Activated CD4-positive, alpha-beta T cell treated with anti-CD3 and anti-CD28 coated beads, Interleukin-2, Interleukin-4, amounts not matched to agents 100 ng/mL and 50 ng/mL, durations not matched to agents 16 hours and 8 hours (primary cell): Measurements from ENCODE around the gene DLL1.
"Not testable (repeated sequence)": the region's sequence is repeated elsewhere in the genome, so short reads cannot be mapped to it uniquely, and the experiment has no call there.

Experiments used
- DNase-seq: peaks from one replicate; pipeline ENCODE4 v3.0.0-alpha.2; 2020; ENCODE audit warnings: low spot score

DLL1 gene, protein sequence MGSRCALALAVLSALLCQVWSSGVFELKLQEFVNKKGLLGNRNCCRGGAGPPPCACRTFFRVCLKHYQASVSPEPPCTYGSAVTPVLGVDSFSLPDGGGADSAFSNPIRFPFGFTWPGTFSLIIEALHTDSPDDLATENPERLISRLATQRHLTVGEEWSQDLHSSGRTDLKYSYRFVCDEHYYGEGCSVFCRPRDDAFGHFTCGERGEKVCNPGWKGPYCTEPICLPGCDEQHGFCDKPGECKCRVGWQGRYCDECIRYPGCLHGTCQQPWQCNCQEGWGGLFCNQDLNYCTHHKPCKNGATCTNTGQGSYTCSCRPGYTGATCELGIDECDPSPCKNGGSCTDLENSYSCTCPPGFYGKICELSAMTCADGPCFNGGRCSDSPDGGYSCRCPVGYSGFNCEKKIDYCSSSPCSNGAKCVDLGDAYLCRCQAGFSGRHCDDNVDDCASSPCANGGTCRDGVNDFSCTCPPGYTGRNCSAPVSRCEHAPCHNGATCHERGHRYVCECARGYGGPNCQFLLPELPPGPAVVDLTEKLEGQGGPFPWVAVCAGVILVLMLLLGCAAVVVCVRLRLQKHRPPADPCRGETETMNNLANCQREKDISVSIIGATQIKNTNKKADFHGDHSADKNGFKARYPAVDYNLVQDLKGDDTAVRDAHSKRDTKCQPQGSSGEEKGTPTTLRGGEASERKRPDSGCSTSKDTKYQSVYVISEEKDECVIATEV

DNA sequence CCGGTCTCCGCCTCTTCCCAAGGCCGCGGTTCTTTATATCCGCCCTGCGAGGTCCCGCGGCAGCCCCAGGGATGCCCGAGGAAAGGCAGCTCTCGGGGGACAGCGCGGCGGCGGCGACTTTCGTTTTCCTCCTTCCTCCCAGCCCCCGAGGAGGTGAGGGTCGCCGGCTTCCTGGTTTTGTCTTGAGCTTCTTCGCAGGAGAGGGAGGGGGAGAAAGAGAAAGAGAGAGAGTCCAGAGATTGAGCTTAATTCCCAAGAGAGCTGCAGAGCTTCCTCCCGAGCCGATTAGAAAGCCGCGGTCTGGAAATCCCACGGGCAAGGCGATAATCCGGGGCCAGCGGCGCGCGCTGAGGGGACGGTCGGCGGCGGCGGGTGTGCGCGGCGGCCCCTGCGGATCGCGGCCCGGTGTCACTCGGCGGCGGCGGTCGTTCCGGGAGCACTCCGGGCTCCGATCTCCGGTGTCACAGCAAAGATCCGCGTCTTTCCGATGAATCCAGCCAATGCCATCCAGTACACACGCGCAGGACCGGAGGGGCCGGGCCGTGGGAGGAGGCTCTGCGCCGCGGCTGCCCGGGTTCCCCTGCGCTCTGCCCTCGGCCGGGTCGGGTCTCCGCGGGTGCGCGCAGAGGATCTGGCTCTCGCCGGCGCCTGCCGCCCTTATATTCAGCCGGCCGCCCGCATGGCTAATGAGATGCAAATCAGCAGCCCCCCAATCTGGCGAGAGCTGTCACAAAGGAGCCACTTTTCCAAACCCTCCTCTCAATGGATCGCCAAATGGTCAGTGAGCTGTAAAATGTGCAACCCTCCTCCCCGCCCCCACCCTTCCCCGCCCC is at the start of gene DLL1:
Gene DLL1, minus strand, starts transcription at position 783 of the 833 bp plus-strand sequence. CDS start 939 bp downstream, outside the sequence.
- DNase-seq: no peak

DNA sequence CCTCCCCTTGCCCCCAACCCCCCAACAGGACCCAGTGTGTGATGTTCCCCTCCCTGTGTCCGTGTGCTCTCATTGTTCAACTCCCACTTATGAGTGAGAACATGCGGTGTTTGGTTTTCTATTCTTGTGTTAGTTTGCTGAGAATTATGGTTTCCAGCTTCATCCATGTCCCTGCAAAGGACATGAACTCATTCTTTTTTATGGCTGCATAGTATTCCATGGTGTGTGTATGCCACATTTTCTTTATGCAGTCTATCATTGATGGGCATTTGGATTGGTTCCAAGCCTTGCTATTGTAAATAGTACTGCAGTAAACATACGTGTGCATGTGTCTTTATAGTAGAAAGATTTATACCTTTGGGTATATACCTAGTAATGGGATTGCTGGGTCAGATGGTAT is 44.3 kb upstream of the DLL1 start:
- not testable (repeated sequence) for DNase-seq

DNA sequence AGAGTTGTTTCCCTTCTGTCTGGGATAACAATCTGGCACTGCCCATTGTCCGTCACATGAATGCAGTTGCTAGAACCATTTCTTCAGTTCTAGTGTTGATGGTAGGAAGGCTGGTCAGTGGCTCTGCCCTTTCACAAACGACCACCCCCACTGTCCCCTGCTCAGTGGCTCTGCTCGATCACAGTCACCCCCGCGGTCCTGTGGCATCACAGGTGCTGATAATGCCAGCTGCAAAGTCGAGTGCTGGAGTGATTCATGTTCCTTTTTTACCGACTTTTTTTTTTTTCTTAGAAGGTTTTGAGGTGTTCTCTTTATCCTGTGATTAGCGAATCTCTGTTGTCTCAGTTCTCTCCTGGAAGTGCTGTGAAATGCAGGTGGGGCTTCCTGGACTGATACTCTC is 38.4 kb upstream of the DLL1 start:
- no peak for DNase-seq

DNA sequence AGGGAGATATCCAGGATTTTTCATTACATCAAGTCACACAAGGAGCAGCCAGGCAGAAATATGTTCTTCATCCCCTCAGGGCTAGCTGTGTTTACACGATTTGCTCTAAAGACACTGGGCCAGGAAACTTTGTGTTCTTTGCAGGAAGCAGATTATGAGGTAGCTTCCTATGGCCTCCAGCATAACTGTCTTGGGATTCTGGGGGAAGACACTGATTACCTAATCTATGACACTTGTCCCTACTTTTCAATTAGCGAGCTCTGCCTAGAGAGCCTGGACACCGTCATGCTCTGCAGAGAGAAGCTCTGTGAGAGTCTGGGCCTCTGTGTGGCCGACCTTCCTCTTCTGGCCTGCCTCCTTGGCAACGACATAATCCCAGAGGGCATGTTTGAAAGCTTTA is 26.8 kb upstream of the DLL1 start:
- DNase-seq: no peak

DNA sequence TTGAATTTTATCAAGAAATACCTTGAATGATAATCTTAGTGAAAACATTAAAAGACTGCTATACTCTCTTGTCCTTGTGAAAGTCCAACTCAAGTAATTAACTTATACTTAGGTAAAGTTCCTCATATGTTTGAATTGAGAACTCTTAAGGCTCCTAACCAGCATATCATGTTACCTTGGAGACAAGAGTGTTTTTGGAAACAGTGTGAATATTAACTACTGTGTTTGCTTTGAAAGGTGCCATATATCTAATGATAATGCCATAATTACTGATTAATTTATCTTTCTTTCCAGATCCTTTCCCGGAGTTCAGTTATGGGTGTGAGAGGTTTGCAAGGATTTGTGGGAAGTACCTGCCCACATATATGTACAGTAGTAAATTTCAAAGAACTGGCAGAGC is 26.2 kb upstream of the DLL1 start:
- DNase-seq: no peak

DNA sequence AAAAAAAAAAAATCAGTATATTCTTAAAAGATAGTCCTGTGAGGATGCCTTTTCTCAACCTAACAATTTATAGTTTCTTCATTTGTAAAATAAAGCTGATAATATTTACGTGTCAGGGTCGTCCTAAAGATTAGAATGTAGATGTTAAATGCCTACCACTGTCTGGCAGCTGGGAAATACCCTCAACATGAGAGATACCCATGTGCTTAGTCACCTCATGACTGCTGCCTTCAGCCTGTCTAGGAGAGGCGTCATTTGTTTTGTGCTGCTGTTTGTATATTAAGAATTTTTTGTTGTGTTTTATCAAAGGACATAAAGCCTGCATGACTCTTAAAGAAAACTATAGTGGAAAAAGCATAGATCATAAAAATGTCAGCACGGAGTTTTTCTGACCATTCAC is 25.2 kb upstream of the DLL1 start:
- no peak for DNase-seq

DNA sequence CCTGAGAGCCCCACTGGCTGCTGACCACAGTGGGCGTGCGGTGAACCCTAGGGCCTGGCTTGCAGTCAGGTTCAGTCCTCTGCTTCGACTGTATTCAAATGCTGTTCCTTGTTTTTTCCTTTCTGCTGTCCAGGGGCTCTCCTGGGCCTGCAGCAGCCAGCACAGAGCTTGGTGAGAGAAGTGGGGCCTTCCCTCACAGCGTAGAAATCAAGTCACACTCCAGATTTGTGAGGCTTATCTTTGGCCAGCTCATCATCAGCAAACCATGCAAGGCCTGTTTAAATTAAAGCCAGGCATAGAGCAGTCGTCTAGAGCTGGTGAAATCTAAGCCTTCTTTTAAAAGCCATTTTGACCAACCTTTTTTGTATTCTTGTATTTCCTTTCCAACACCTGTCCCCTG is 24.1 kb upstream of the DLL1 start:
- no peak for DNase-seq

DNA sequence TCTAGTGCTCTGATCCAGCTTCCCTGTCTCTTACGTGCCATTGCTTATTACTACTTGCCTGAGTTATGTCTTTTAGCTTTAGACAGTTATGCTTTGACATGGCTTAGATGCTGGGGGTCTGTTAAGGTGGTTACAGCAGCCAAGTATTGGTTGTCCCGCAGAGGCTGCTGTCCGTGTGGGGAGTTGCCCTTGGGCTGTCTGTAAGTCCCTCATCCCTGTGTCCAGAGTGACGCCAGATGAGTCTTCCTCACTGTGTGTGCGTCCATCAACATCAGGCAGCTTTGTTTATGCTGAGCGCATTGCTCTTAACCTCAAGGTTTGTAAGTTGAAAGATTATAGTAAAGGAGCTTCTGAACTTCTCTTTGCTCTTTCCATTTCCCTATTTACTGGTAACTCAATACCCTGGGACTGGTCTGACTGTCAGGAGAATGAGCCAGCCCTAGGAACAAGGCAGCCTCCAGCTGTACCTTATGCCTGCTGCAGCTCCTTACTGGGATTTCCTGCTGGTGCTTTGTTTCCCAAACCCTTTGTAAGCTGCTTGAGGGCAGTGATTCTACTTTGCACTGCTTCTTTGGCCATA is 22.9 kb upstream of the DLL1 start:
- no peak for DNase-seq

DNA sequence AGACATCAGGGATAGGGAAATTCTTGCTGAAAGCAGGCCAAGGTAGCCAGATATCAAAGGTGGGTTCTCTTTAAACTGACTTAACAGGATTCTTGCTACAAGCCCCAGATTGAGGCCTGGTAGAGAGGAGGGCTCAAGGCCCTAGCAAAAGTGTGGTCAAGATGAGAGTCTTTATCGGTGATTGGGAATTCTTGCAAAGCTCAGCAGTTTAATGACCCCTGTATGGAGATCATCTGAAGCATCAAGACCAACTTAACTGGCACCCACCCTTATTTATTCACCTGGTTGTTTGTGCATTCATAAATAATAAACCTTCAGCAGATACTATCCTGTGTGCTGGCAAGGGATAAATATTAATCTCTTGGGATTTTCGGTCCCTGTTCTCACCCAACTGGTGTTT is 22.0 kb upstream of the DLL1 start:
- no peak for DNase-seq

DNA sequence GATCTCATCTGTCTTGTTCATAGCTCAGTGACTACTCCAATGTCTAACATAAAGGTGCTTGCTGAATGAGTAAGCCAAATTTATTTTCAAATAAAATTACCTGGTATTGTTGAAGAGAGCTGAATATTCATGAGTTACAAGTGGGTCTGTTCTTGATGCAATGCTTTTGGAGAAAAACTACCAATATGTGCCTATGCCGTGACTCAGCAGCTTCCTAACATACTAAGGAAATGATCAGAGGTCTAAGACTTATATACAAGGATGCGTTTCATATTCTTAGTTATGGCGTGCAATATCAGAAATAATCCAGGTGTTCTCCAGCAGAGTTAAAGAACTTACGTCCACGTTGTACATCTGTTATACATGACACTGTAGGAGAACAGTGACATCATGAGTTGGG is 20.8 kb upstream of the DLL1 start:
- no peak for DNase-seq

DNA sequence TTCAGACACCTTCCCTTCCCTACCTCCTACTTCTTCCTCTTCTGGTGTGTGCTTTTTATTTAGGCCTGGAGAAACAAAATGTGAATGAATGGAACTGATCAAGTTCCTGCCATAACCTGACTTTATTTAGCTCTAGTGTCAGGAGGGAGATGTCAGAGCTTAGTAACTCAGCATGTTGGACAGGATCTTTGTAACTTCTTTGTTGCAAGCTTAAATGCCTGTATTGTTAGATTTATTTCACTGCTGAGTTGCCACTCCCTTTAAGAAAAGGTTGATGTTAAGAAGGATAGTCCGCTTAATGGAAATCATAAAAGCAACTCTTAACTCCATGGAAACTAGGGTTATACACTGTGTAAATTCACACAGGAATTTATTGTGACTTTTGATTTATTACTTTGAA is 17.9 kb upstream of the DLL1 start:
- DNase-seq: no peak

DNA sequence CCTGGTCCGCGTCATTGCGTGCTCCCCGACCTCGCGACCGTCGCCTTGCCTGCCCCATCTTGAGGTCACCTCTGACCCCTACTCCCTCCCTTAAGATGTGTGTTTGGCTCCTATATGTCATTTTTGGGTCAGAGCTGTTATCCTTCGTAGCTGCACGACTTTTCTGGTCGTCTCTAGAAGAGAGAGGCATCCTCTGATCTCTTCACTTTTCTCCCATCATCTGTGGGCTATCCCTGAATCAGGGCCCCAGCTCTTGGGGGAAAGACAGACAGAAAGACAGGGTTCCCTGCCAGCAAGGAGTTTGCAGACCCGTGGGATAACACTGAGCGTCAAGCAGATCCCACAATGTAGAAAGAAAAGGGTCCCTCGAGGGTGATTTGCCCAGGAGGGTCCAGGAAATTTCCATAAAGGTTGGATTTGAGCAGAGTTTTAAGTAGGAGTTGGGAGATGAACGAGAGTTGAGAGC is 16.2 kb upstream of the DLL1 start:
- DNase-seq: no peak

DNA sequence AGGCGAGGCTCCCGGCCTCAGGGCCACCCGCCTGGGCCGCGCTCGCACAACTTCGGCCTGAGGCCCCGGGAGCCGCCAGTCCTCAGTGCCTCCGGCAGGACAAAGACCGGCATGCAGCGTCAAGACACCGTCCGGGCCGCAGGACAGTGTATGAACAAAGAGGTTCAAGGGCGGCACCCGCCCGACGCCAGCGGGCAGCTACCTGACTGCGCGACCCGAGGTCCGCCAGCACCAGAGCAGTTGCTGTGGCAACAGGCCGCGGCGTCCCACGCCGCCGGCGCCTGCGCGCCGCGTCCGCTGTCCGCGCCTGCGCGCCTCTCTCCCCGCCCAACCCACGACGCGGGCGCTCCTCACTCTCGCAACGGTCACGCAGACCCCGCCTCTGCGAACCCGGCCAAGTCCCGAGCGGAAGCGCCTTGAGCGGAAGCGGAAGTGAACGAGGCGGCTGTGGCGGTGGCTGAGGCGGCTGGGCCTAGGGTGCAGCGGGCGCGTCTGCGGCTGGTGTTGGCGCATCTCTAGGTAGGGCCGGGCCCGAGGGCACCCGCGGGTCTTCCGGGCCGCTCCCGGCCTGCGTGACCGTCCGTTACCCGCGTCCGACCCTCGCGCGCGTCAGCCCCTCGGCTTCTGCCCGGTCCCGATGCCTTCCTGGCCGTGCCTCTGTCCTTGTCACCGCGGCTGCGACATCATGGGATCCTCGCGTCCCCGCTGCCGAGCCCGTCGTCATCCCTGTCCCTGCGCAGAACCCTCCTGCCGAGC is 15.6 kb upstream of the DLL1 start, which contains the start of gene FAM120B:
Gene FAM120B, plus strand, starts transcription at position 435 of the 756 bp plus-strand sequence. CDS start 10,633 bp downstream, outside the sequence.
- DNase-seq: peak; percentile 97

DNA sequence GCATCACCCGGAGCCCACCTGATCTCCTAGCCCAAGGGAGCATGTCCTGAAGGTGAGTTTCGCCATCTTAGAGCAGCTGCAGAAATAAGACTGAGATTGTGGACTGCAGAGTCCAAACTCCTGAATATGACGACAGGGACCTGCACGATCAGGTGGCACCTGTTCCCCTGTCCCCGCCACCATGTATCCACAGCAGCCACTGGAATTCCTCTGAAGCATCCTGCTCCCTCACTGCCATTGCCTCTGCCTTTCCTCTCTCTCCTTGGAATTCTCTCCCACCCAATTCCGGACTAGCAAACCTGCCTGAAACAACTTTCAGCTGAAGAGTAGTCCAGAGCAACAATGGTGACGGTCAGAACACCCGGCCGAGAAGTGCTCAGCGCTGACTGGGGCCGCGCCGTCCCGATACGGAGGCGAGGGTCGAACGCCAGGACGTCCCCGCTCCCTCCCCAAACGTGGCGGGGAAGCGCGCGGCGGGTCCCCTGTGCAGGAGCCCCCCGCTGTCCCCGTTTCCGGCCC is 15.0 kb upstream of the DLL1 start:
- DNase-seq: no peak

DNA sequence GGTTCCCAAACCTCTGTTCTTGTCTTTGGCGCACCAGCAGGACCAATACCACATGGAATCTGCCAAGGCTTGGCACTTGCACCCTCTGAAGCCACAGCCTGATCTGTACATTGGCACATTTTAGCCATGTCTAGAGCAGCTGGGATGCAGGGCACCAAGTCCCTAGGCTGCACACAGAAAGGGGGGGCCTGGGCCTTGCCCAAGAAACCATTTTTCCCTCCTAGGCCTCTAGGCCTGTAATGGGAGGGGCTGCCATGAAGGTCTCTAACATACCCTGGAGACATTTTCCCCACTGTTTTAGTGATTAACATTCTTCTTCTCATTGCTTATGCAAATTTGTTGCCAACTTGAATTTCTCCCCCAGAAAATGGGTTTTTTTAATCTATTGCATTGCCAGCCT is 10.3 kb upstream of the DLL1 start:
- no peak for DNase-seq

DNA sequence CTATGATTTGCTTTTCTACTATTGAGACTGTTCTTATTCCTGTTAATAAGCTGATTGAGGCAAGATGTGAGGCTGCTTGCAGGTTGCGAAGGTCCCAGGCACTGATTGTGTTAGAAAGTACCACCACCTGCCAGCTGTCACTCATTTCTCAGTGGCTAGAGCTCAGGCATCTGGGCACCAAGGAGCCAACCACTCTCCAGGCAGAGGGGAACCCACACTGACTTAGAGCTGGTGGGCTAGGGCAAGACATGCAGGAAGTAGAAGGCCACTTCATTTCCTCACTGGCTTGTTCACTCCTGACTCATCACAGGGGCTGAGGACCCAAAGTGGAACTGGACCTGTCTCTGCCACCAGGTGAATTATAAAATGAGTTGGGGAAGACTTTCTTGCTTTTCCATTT is 7.8 kb upstream of the DLL1 start:
- no peak for DNase-seq

DNA sequence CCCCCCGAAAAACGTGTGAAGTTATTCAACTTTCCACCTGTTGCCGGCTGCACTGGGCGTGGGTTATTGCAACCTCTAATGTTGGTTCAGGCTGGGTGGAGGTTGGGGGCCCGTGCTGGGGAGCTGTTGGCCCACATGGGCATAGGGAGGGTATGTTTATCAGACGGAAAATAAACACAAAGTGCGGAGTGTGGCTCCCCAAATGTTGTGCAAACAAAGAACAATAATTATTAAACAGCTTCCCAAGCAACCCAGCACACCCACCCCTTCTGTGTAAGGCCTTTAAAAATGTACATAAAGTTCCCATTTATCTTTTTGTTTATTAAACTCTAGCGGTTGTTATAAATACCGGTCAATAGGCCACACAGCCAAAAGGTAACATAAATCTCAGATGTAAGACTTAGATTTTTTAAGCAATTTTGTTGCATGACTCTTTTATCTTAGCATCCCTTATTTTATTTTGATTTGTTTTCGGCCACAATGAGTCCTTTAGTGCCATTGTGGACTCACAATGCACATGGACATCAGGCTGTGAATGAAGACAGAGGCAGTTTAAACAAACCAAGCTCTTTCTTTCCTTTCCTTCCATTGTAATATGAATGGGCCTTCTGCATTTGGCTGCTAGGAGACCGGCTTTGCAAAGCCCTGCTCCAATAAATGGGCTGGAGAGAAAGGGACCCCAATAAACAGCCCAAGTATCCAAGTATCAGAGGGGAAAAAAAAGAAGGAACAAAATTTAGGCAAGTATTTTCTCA is 6.9 kb upstream of the DLL1 start:
- DNase-seq: no peak

DNA sequence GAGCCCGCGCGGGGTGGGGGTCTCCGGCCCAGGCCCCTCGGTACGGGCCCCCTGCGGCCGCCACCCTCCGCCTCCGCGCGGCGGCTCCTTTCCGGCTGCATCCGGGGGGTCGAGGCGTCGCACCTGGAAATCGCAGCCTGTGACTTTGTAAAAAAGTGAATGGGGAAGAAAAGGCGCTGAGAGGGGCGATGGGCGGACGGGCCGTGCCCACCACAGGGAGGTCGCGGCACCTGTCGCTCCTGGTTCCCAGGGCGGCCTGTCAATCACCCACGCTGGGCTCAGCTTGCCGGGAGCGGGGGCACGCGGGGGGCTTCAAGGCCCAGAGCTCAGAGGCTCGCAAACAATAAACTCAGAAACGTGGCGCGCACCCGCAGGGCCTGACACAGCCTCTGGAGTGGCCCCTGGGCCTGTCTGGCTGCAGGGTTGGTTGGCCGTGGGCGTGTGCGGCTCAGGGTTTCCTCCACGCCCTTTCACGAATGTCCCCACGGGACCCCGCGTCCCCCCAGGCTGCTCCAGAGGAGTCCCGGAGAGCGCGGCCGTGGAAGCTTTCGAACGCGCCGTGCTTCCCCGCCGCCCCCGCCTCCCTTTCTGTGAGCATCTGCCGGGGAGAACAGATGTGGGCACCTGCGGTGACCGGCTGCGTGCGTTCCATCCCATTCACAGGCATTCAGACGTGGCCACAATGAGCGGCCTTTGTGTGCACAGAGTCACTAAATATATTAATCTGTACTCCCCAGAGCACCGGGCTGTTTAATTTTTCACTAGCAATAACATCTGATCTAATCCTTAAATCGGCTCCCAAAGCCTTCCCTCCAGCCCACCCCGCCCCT is 6.1 kb upstream of the DLL1 start:
- DNase-seq: no peak

DNA sequence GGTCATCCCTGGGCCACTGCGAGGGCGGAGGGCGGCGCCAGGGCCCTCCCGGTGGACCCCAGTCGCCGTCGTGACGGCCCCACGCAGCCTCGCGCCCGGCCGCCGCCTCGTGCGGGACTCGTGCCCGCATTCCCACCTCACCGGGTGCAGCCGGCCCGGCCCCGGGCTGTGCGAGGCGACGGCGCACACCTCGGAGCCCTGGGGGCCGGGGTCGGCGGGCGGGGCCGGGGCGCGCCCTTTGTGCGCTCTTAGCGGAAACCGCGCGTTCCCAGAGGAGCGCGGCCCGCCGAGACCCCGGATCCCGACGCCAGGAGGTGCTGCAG is 5.5 kb upstream of the DLL1 start:
- DNase-seq: no peak
